PC-3 (cell line): ENCODE results near the gene VASN. TPM values are rescaled to one million over a fixed set of nuclear protein-coding genes. Genes with fewer than 3 reads are reported as not detected.

Experiments
- ATAC-seq: fragments of 200-7000 bp; cut with Tn5 transposase; 2 replicates; pipeline ENCODE4 v1.9.1; 2020; ENCODE audit warnings: mild to moderate bottlenecking, moderate library complexity
- BruUV-seq: library from RNA; stranded (reverse); fragments of 400-500 nt; replicated peaks from 2 replicates; lab custom pipeline; 2021; lab: Mats Ljungman, UMichigan
- CTCF ChIA-PET: fragments of 300-600 bp; sonication (Branson Sonifier 250); formaldehyde crosslinking; loops from one replicate; lab custom pipeline; 2022; ENCODE audit warnings: antibody characterized with exemption; lab: Charles Lee
- POLR2A ChIA-PET: fragments of 300-600 bp; sonication (Branson Sonifier 250); formaldehyde crosslinking; loops from one replicate; lab custom pipeline; 2022; ENCODE audit warnings: antibody characterized with exemption; ENCODE audit not compliant: unreplicated experiment; lab: Charles Lee
- DNase-seq: peaks from one replicate; pipeline ENCODE4 v3.0.0-alpha.2; 2015
- H2AFZ ChIP-seq: fragments of 300-600 bp; sonication (generic); 2 replicates; pipeline ENCODE4 v1.6.0; 2016; ENCODE audit warnings: antibody characterized with exemption, low read length
- H3F3A ChIP-seq: fragments of 300-600 bp; sonication (generic); one replicate; pipeline ENCODE4 v1.6.0; 2017; ENCODE audit warnings: antibody characterized with exemption, low read length, control low read depth, mild to moderate bottlenecking; ENCODE audit not compliant: unreplicated experiment
- H3K27ac ChIP-seq: fragments of 300-600 bp; sonication (generic); 2 replicates; pipeline ENCODE4 v1.5.1; 2016; ENCODE audit warnings: mild to moderate bottlenecking, low read length
- H3K27me3 ChIP-seq: fragments of 300-600 bp; sonication (generic); 2 replicates; pipeline ENCODE4 v1.6.1; 2016; ENCODE audit warnings: low read length, mixed read lengths
- H3K36me3 ChIP-seq: fragments of 300-600 bp; sonication (generic); 2 replicates; pipeline ENCODE4 v1.6.1; 2016; ENCODE audit warnings: low read depth, mixed run types, low read length, mixed read lengths
- H3K4me1 ChIP-seq: fragments of 300-600 bp; sonication (generic); 2 replicates; pipeline ENCODE4 v1.5.1; 2016; ENCODE audit warnings: low read length; ENCODE audit not compliant: insufficient read depth
- H3K4me2 ChIP-seq: fragments of 300-600 bp; sonication (generic); 2 replicates; pipeline ENCODE4 v1.6.0; 2016; ENCODE audit warnings: low read length
- H3K4me3 ChIP-seq: fragments of 300-600 bp; sonication (generic); 2 replicates; pipeline ENCODE4 v1.5.1; 2016; ENCODE audit warnings: mild to moderate bottlenecking, low read length, mixed read lengths
- H3K79me2 ChIP-seq: fragments of 300-600 bp; sonication (generic); 2 replicates; pipeline ENCODE4 v1.6.1; 2017; ENCODE audit warnings: low read length, mixed read lengths
- H3K9ac ChIP-seq: fragments of 300-600 bp; sonication (generic); 2 replicates; pipeline ENCODE4 v1.6.0; 2016; ENCODE audit warnings: mild to moderate bottlenecking, low read length
- H3K9me2 ChIP-seq: fragments of 300-600 bp; sonication (generic); replicated peaks from 2 replicates; pipeline ENCODE4 v1.6.1; 2016; ENCODE audit warnings: mixed run types, low read length, mixed read lengths
- H3K9me3 ChIP-seq: fragments of 300-600 bp; sonication (generic); 2 replicates; pipeline ENCODE4 v1.6.1; 2016; ENCODE audit warnings: low read length, mixed read lengths
- H4K20me1 ChIP-seq: fragments of 300-600 bp; sonication (generic); 2 replicates; pipeline ENCODE4 v1.6.1; 2016; ENCODE audit warnings: low read length, mixed read lengths
- CTCF ChIP-seq: fragments of 300-600 bp; sonication (generic); conservative IDR thresholded peaks from 2 replicates; pipeline ENCODE4 v1.5.1; 2017; ENCODE audit warnings: antibody characterized with exemption, low read depth, mild to moderate bottlenecking, low read length
- EZH2 ChIP-seq: fragments of 300-600 bp; sonication (generic); IDR thresholded peaks from one replicate; pipeline ENCODE4 v1.6.1; 2017; ENCODE audit warnings: antibody characterized with exemption, mild to moderate bottlenecking, low read length; ENCODE audit not compliant: unreplicated experiment
- EZH2phosphoT487 ChIP-seq: fragments of 300-600 bp; sonication (generic); IDR thresholded peaks from 2 replicates; pipeline ENCODE4 v1.6.1; 2018; ENCODE audit warnings: mild to moderate bottlenecking, antibody characterized with exemption, low read length, borderline replicate concordance
- intact Hi-C: fragments of 100-400 bp; cut with micrococcal nuclease; formaldehyde crosslinking; loops from 2 replicates; pipeline ENCODE4 v1.9.0; 2023
- total RNA-seq: library from RNA; depleted of rRNA; stranded (reverse); fragments of >200 nt; gene quantifications from 2 replicates; pipeline ENCODE4 v1.2.3, GENCODE V29; 2014

Gene VASN
- total RNA-seq, 1 experiment from 2014 or later = 12.2 TPM

- Histone ChIP-seq H4K20me1 (no peaks in the 10 kb centered on the region), H3K27ac (no peak overlapping the region), H3K36me3 (no peaks in the 10 kb centered on the region), H3F3A (no peaks in the 10 kb centered on the region), H2AFZ (no peak overlapping the region), H3K27me3 (no peaks in the 10 kb centered on the region), H3K4me1 (no peaks in the 10 kb centered on the region), H3K9me3 (no peaks in the 10 kb centered on the region), H3K4me2 (no peak overlapping the region), H3K9me2 (no peaks in the 10 kb centered on the region), H3K4me3 (no peak overlapping the region), H3K9ac (no peak overlapping the region), H3K79me2 (no peaks in the 10 kb centered on the region)
- BruUV-seq = no TSS peak
- TF ChIP-seq EZH2phosphoT487 (no peak), CTCF (no peak), EZH2 (no peak)
- ChIA-PET POLR2A (no interaction called here), CTCF (no interaction called here)
- DNase-seq = no peak
- no peak for ATAC-seq
- intact Hi-C loops = no loop called here
Measured at GRCh38 chr16:4385066-4385788, 13.6 kb downstream of the VASN start.

GRCh38 chr16:4385789-4386450, 14.3 kb downstream of the VASN start:
- no peak overlapping the region for H3K27ac ChIP-seq
- H3K9me3 ChIP-seq = no peaks in the 10 kb centered on the region
- no peaks in the 10 kb centered on the region for H3K27me3 ChIP-seq
- H4K20me1 ChIP-seq = no peaks in the 10 kb centered on the region
- DNase-seq = no peak
- no peaks in the 10 kb centered on the region for H3K4me1 ChIP-seq
- intact Hi-C loops = no loop called here
- H3K79me2 ChIP-seq = no peaks in the 10 kb centered on the region
- no peaks in the 10 kb centered on the region for H3K36me3 ChIP-seq
- ATAC-seq = no peak
- POLR2A ChIA-PET = no interaction called here
- no TSS peak for BruUV-seq
- CTCF ChIA-PET = no interaction called here
- H2AFZ ChIP-seq = no peak overlapping the region
- TF ChIP-seq CTCF = no peak
- TF ChIP-seq EZH2 = no peak
- TF ChIP-seq EZH2phosphoT487 = no peak
- no peaks in the 10 kb centered on the region for H3K9me2 ChIP-seq
- H3K4me3 ChIP-seq = no peak overlapping the region
- H3K9ac ChIP-seq = no peak overlapping the region
- no peaks in the 10 kb centered on the region for H3F3A ChIP-seq
- H3K4me2 ChIP-seq = no peak overlapping the region

- ATAC-seq = no peak
- ChIA-PET CTCF (no interaction called here), POLR2A (no interaction called here)
- no TSS peak for BruUV-seq
- no peak for TF ChIP-seq EZH2
- no peak for TF ChIP-seq EZH2phosphoT487
- TF ChIP-seq CTCF = no peak
- intact Hi-C loops = no loop called here
- no peaks in the 10 kb centered on the region for H3K4me1 ChIP-seq
- H3F3A ChIP-seq = no peaks in the 10 kb centered on the region
- H3K9me3 ChIP-seq = no peaks in the 10 kb centered on the region
- no peaks in the 10 kb centered on the region for H4K20me1 ChIP-seq
- H3K27ac ChIP-seq = no peak overlapping the region
- H2AFZ ChIP-seq = no peak overlapping the region
- DNase-seq = no peak
- H3K9me2 ChIP-seq = no peaks in the 10 kb centered on the region
- no peaks in the 10 kb centered on the region for H3K36me3 ChIP-seq
- no peak overlapping the region for H3K4me2 ChIP-seq
- no peaks in the 10 kb centered on the region for H3K79me2 ChIP-seq
- no peak overlapping the region for H3K9ac ChIP-seq
- H3K27me3 ChIP-seq = no peaks in the 10 kb centered on the region
- no peak overlapping the region for H3K4me3 ChIP-seq
Measured at GRCh38 chr16:4386451-4386805, 14.8 kb downstream of the VASN start.
